Muscle of back (tissue), 10 donors: ENCODE measurements around the gene FKRP. TPM values are rescaled to one million over a fixed set of nuclear protein-coding genes. Genes with fewer than 3 reads are reported as not detected.

Experiments
- polyA plus RNA-seq, 10 donors: library from polyadenylated mRNA; unstranded; fragments of 120-200 nt; gene quantifications; one replicate each; pipeline ENCODE4 v1.2.1, GENCODE V29; 2013; ENCODE audit not compliant: insufficient read length in 10 of 10

FKRP gene
- polyA plus RNA-seq, 10 donors = 12.5 to 21.1 (median 16.7) TPM

Other genes starting within 250 kb of the FKRP start
- 100 to 1,000 TPM; 173 to 292 (median 221) TPM for gene CALM3, start 144.7 kb upstream of the FKRP start, polyA plus RNA-seq
- gene PTGIR, start 121.0 kb upstream of the FKRP start, polyA plus RNA-seq = 1 to 10 TPM; 1.8 to 4.8 (median 3.4) TPM
- gene GNG8, start 109.9 kb upstream of the FKRP start, polyA plus RNA-seq = 1 to 10 TPM in 1 of 10 donors, under 1 TPM in 2, not detected in 7; 0.65 to 1.9 (median 0.80) TPM
- 10 to 100 TPM; 11.1 to 22.7 (median 14.4) TPM for gene DACT3, start 84.9 kb upstream of the FKRP start, polyA plus RNA-seq
- gene PRKD2, start 28.9 kb upstream of the FKRP start, polyA plus RNA-seq = 10 to 100 TPM; 17.4 to 32.9 (median 20.5) TPM
- 10 to 100 TPM; 39.6 to 61.4 (median 45.5) TPM for gene STRN4, start 393 bp downstream of the FKRP start, polyA plus RNA-seq
- gene SLC1A5, start 42.5 kb downstream of the FKRP start, polyA plus RNA-seq = 10 to 100 TPM; 17.0 to 33.9 (median 21.3) TPM
- gene AP2S1, start 104.8 kb downstream of the FKRP start, polyA plus RNA-seq = 10 to 100 TPM; 40.2 to 80.4 (median 54.6) TPM
- gene ARHGAP35, start 114.9 kb downstream of the FKRP start, polyA plus RNA-seq = 10 to 100 TPM; 32.3 to 44.8 (median 37.1) TPM